IPS-NIHi7 (cell line): ENCODE data around the gene TRABD.

Experiments used
- DNase-seq: peaks from one replicate; pipeline ENCODE4 v3.0.0; 2012; ENCODE audit warnings: mixed read lengths; ENCODE audit errors: extremely low spot score

The TRABD gene

DNA sequence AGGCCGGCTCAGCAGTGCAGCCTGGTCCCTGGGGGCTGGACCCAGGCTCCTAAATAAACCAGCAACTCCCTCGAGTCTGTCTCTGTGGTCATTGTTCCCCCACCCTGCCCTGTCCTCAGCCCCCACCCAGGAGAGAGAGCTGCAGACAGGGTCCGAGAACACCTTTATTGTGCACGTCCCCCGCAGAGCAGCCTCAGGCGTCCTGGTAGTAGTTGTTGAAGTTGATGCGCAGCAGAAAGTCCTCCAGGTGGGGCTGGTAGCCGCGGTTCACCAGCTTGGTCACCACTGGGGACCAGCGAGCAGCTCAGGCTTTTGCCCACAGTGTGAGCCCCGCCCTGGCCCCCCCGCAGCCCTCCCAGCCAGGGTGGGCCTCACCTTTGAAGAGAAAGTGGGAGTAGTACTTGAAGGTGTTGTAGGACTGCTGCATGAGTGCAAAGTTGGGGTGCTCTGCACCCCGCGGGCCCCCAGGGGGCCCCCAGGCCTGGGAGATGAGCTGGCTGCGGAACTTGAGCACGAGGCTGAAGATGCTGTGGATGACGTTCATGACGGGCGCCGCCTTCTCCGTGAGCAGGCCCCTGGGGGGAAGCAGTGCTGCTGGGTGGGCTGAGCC is 31.9 kb downstream of the TRABD start:
- no peak for DNase-seq

- no peak for DNase-seq
These were observed 32.7 kb downstream of the TRABD start for GRCh38 chr22:50218153-50218995.

GRCh38 chr22:50218996-50219727 is 33.4 kb downstream of the TRABD start:
- peak; percentile 84 for DNase-seq

DNA sequence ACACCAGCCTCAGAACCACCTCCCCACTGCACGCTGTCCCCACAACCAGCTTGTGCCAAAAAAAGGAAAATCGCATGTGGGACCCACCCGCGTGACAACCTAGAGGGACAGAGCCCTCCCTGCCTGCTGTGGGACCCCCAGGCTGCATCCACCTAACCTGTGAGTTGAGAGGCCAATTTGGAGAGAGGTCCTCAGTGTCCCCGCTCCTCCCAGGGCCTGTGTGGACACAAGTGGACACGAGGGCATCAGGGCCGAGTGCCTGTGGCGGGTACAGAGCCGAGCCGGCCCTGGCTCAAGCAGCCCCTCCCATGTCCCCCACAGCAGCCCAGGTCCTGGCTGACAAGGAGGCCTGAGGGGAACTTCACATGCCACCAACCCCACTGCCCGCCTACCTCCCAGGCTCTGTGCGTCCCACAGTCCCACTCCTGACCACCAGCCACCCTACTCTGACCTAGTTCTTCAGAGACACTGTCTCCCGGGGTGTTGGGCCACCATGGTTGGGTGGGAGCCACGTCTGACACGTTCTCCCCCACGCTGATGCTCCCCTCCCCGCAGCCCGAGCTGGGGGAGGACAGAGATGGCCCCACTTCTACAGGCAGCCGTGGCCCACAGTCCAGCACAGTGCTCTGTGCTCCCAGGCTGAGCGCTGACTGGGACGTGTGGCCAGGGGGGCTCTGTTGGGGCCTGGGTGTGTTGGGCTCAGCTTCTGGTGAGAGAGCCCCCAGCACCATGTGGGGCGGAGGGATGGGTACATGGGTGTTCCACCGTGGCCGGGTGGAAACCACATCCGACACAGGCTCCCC is 34.3 kb downstream of the TRABD start:
- DNase-seq: no peak

GRCh38 chr22:50220603-50221409 is 35.1 kb downstream of the TRABD start:
- no peak for DNase-seq

DNA sequence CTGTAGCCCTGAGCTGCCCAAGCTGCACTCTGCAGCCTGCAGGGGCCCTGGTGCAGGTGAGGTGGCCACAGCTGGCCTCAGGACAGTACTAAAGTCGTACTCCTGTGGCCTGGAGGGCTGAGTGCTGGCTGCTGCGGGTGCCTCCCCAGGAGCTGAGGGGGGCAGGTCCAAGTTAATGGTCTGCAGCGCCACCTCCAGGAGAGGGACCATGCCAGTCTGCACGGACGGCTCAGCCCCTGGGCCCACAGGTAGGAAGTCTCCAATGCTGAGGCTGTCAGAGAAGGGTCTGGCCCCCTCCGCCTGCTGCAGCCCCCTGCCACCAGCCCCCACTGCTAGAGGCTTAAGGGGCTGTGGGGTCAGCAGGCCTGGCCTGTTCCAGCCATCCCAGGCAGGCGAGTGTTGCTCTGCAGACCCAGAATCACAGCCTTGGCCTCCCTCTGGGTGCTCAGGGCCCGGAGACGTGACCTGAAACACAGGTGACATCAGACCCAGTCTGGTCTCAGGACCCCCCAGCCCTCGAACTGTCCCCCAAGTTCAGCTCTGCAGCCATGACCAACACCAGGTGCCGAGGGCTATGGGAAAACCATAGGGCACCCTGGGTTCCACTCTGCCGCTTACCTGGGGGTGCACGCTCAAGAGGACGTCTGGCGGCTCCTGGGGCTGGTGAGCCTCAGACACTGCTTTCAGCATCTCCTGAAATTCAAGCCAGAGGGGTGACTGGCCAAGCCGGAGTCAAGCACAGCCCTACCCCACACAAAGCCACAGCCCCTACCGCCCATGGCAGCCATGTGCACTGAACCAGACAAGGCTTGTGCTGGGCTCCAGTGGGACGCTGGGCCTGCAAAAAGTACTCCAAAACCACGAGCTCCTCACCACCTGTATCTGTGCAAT is 35.9 kb downstream of the TRABD start:
- DNase-seq: no peak

DNA sequence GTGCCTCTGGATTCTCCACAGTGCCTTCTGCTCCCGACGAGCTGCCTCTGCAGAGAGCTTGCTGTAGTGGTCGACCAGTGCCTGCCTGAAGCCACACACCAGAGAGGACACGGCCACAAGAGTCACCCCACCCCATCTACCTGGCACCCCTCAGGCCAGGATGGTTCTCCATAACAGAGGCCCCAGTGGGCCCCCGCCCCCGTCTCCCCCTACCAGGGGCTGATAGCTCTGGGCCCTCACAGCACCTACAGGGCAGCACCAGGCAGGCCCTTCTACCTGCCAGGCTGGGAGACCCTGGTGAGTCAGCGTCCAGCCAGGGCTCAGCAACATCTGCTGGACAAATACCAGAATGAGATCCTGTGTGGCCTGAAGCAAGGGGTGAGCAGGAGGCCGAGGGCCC is 36.8 kb downstream of the TRABD start:
- no peak for DNase-seq

GRCh38 chr22:50224071-50224470 is 38.4 kb downstream of the TRABD start:
- no peak for DNase-seq

DNA sequence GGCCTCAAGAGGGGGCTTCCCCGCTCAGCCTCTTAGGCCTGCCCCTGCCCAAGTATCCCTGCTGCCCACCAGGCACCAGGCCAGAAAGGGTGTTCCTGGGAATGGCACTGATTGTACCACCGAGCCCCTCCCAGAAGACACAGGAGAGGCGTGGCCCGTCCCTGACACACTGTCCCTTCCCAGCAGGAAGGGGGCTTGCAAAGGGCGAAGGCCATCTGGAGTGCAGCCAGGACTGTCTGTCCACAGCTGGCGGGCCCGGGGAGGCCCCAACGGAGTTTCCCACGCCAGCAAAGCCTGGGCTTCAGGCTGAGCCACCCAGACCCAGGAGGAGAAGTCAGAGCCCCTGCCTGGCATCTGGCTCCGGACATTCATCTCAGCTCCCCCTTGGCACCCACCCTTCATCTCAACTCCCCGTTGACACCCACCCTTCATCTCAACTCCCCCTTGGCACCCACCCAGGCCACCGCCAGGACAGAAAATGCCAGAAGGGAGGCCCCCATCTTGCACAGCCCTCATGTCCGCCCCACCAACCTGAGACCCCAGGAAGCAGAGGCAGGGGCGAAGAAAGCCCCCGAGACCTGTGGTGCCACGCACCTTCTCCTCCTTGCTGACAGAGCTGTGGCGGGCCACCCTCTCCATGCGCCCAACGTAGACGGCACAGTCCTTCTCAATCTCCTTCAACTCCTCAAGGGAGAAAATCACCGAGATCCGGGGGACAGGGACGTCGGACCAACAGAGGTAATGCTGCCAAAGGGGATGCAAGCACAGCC is 39.7 kb downstream of the TRABD start:
- no peak for DNase-seq

DNA sequence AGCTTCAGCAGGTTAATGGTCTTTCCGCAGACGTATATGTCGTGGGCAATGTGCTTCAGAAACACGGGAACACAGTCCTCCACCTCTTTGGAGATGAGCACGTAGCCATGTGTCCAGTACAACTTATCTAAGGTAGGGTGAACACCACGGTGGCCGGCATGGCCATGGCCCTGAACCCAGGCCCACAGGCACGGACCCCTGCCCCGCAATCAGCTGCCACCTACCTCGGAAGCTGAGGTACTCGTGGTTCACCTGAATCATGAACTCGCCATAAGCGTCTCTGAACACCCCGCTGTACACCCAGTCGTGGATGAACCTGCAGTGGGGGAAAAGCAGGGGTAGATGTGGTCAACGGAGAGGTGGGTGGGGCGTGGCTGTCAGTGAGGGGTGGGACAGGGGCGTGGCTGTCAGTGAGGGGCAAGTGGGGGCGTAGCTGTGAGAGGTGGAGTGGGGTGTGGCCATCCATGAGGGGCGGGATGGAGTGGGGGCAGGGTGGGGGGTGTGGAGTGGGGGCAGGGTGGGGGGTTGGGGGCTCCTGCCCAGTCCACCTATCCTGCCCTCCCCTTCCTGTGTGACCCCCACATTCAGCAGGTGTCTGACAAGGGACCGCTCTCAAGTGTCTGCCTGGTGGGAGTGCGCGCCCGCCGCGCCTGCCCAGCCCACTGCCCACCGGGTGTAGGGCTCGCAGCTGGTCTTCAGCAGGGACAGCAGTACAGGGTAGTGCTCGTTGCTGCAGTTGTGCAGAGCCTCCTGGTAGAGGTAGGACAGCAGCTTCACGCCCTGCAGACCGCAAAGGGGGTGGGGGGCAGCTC is 40.6 kb downstream of the TRABD start:
- no peak for DNase-seq

GRCh38 chr22:50226875-50227165 is 41.1 kb downstream of the TRABD start:
- DNase-seq: no peak

DNA sequence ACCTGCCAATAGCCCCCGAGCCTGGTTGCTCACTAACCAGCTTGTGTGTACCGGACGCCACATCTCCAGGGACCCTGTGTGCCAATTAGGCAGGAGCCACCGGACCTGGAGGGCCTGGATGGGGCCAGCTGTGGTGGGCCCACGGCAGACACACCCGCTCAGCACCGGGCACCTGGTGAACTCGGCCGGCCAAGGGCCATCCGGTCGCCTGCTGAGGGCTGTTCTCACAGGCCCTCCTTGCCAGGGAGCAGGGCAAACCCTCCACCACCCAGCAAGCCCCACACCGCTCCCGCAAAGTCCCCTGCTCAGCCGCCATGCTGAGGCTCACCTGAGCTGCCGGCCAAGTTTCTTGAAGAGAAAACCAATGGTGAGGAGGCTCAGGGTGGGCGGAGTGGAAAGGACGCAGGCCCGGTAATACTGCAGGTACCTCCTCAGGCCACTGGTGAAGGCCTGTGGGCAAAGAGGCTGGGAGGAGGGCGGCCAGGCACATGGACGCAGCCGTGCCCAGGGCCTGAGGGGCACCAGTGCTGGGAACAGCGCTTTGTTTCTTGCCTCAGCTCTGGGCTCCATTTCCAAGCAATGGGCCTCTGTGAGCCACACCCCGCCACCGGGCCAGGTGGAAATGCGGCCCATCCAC is 42.0 kb downstream of the TRABD start:
- no peak for DNase-seq

- no peak for DNase-seq
These were observed 42.7 kb downstream of the TRABD start for GRCh38 chr22:50228366-50228765.

DNA sequence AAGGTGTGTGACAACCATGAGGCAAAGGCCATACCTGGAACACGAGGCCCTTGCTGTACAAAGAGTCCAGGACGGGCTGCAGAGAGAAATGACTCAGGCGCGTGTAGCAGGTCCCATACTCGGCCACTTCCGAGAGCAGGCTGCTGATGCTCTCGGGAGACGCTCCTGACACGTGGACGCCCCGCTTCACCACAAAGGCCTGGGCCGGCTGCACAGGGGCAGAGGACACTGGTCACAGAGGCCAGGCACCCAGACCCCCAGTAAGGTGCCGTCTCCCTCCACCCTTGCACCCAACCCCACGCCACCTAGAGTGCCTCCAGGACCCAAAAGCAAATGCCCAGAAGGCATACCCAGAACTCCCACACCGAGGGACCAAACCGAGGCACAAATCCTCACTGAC is 43.7 kb downstream of the TRABD start:
- DNase-seq: no peak

GRCh38 chr22:50232481-50233151 is 46.9 kb downstream of the TRABD start:
- no peak for DNase-seq

- DNase-seq: no peak
These were observed 47.5 kb downstream of the TRABD start for GRCh38 chr22:50233223-50233622.

DNA sequence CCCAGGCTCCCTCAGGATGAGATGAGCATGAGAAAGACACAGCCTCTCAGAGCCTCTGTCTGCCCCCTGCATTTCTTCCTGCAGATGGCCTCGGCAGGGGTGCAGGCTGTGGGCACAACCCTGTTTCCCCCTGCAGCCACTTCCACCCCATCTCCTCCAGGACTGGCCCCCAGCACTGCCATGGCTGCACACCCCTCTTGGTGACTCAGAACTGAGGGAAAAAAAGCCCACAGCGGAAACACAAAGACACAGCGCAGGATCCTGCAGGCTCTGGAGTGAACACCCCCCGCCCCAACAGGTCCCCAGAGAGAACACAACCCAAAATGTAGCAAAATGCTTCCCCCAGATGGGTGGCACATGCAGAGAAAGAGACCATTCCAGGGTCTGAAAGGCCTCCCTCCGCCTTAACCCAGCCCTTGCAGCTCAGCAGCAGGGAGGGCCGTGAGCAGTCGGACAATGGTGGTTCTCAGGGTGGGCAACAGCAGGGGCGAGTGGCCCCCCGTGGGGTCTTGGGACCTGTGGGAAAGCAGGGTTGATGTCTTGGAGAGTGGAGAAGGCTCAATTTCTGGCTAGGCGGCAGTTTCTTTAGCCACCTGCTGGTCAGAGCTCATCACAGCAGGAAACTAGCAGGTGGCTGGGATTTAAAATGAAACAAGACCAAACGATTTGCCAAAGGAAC is 51.2 kb downstream of the TRABD start:
- no peak for DNase-seq
